Measurements from ENCODE around the gene PFN3.

The PFN3 gene

GRCh38 chr5:177409043-177409801 is 8.8 kb upstream of the PFN3 start, which contains the start of gene F12:
TSS of gene F12 (minus strand) at chr5:177409564. CDS start at chr5:177409527, 37 bp downstream.
- no peak for TF ChIP-seq CTCF (IDR thresholded peaks at IDR 0.05)

GRCh38 chr5:177405805-177406204 is 5.3 kb upstream of the PFN3 start:
- TF ChIP-seq CTCF (IDR thresholded peaks at IDR 0.05): no peak

- TF ChIP-seq CTCF (IDR thresholded peaks at IDR 0.05): no peak
Observed at GRCh38 chr5:177405312-177405711, 4.9 kb upstream of the PFN3 start.

- no peak for TF ChIP-seq CTCF (IDR thresholded peaks at IDR 0.05)
Observed at GRCh38 chr5:177404641-177405179, 4.2 kb upstream of the PFN3 start.

GRCh38 chr5:177403792-177404640 is 3.6 kb upstream of the PFN3 start:
- TF ChIP-seq CTCF (IDR thresholded peaks at IDR 0.05): peak; percentile 54

- TF ChIP-seq CTCF (IDR thresholded peaks at IDR 0.05): no peak
Observed at GRCh38 chr5:177403102-177403791, 2.8 kb upstream of the PFN3 start.
